GM13977 (cell line): ENCODE measurements around the gene NPY2R.

Source experiments
- DNase-seq: peaks from one replicate; pipeline ENCODE4 v3.0.0; 2012; ENCODE audit warnings: low spot score
- CTCF ChIP-seq: IDR thresholded peaks from 2 replicates; pipeline ENCODE4 v1.5.1; 2012; ENCODE audit warnings: mild to moderate bottlenecking, control low read depth; ENCODE audit not compliant: insufficient read depth; ENCODE audit errors: extremely low read depth, missing control alignments
- in situ Hi-C: fragments of 300-500 bp; cut with MboI; formaldehyde crosslinking; loops from one replicate; pipeline ENCODE4 v1.12.0; 2022; ENCODE audit warnings: low sequenced_read_pairs, low pct_unique_long_range_greater_than_20kb, mixed read lengths, inconsistent platforms; ENCODE audit not compliant: unreplicated experiment

The NPY2R gene

GRCh38 chr4:155208258-155209054 is at the start of gene NPY2R:
Gene NPY2R, plus strand, starts transcription at chr4:155208636. Its CDS starts 5,304 bp downstream, at chr4:155213940.
- in situ Hi-C loops: no loop called here
- DNase-seq: no peak
- TF ChIP-seq CTCF: no peak

- no peak for DNase-seq
- no peak for TF ChIP-seq CTCF
- in situ Hi-C loops: no loop called here
Observed at GRCh38 chr4:155161357-155161756, 47.1 kb upstream of the NPY2R start.

GRCh38 chr4:155164718-155165117 is 43.7 kb upstream of the NPY2R start:
- in situ Hi-C loops: no loop called here
- DNase-seq: no peak
- no peak for TF ChIP-seq CTCF

- no peak for TF ChIP-seq CTCF
- DNase-seq: no peak
- in situ Hi-C loops: no loop called here
Observed at GRCh38 chr4:155170569-155170968, 37.9 kb upstream of the NPY2R start.

GRCh38 chr4:155173371-155173770 is 35.1 kb upstream of the NPY2R start:
- TF ChIP-seq CTCF: no peak
- in situ Hi-C loops: no loop called here

GRCh38 chr4:155174668-155175067 is 33.8 kb upstream of the NPY2R start:
- in situ Hi-C loops: no loop called here
- no peak for DNase-seq
- no peak for TF ChIP-seq CTCF

More at GRCh38 chr4:155173371-155173770, 35.1 kb upstream of the NPY2R start:
- no peak for DNase-seq
